Tibial artery (tissue), 4 donors: ENCODE measurements around the gene OXA1L.
"Not testable (repeated sequence)": the region's sequence is repeated elsewhere in the genome, so short reads cannot be mapped to it uniquely, and the experiment has no call there.

Experiments used
- DNase-seq, 2 donors: peaks; one replicate each; pipeline ENCODE4 v3.0.0-alpha.2; 2019
- H3K27ac ChIP-seq, 2 donors: fragments of 200-600 bp; sonication (generic) in 1 of 2; 1 replicate in 1 of 2; 2 replicates in 1 of 2; pipeline ENCODE4 v1.5.1; 2018 to 2019; ENCODE audit warnings: mild to moderate bottlenecking in 1 of 2
- H3K27me3 ChIP-seq, 2 donors: fragments of 200-600 bp; sonication (generic) in 1 of 2; one replicate each; pipeline versions ENCODE4 v1.5.1 to v1.6.0; 2016 to 2019
- H3K36me3 ChIP-seq, 3 donors: fragments of 200-600 bp; sonication (generic) in 2 of 3; one replicate each; pipeline ENCODE4 v1.5.1; 2016 to 2019; ENCODE audit warnings: mild to moderate bottlenecking in 2 of 3
- H3K4me1 ChIP-seq, 4 donors: fragments of 200-600 bp; sonication (generic) in 2 of 4; 1 replicate in 3 of 4; 2 replicates in 1 of 4; pipeline ENCODE4 v1.5.1; 2016 to 2019
- H3K4me3 ChIP-seq, 2 donors: fragments of 200-600 bp; sonication (generic) in 1 of 2; 1 replicate in 1 of 2; 2 replicates in 1 of 2; pipeline ENCODE4 v1.5.1; 2018 to 2019; ENCODE audit warnings: mild to moderate bottlenecking in 2 of 2
- H3K9me3 ChIP-seq, 3 donors: fragments of 200-600 bp; sonication (generic) in 1 of 3; one replicate each; pipeline ENCODE4 v1.5.1; 2016 to 2019
- CTCF ChIP-seq, 2 experiments: fragments of 200-600 bp in 1 of 2; fragments of 450-650 bp in 1 of 2; IDR thresholded peaks; one replicate each; pipeline ENCODE4 v1.5.1; 2017 to 2019; ENCODE audit warnings: antibody characterized with exemption in 2 of 2, mild to moderate bottlenecking in 1 of 2, moderate library complexity in 1 of 2
- intact Hi-C: fragments of 100-400 bp; cut with DNase I; formaldehyde crosslinking; loops from one replicate; pipeline ENCODE4 v1.15.0; 2023; ENCODE audit warnings: low total_unique reads

OXA1L gene

GRCh38 chr14:22766457-22767322 lies at the start of gene OXA1L:
TSS of gene OXA1L (plus strand) at chr14:22766688. CDS start at chr14:22766702, 14 bp downstream.
- no peaks in the 10 kb centered on the region for H3K27me3 ChIP-seq
- no peak for TF ChIP-seq CTCF (IDR thresholded peaks at IDR 0.05)
- peak within 1 kb of the TSS; percentile 73 to 83 for H3K4me3 ChIP-seq
- peaks cover 0 to 19% (median 15%) of the 10 kb centered on the region in 4 donors for H3K4me1 ChIP-seq
- intact Hi-C loops, result loop anchor here (10.0 kb wide), 1 partner anchor 68 kb away; the partner anchor contains the start of gene MMP14
- H3K27ac ChIP-seq, result peak within 1 kb of the TSS; percentile 74 to 88
- H3K36me3 ChIP-seq, result peaks cover 34 to 38% (median 37%) of the 10 kb centered on the region in 3 donors
- DNase-seq, result peak; percentile 97 to 99
- H3K9me3 ChIP-seq, result peaks cover 0 to 6% (median 0%) of the 10 kb centered on the region in 3 donors

- Histone ChIP-seq H3K4me3 (no peak overlapping the region), H3K27ac (no peak overlapping the region), H3K4me1 (peaks cover 0 to 2% (median 0%) of the 10 kb centered on the region in 4 donors), H3K27me3 (peaks cover 0 to 2% of the 10 kb centered on the region in 2 donors), H3K9me3 (peaks cover 0 to 11% (median 0%) of the 10 kb centered on the region in 3 donors), H3K36me3 (no peaks in the 10 kb centered on the region)
- TF ChIP-seq CTCF (IDR thresholded peaks at IDR 0.05), result no peak
- intact Hi-C loops, result no loop called here
- no peak for DNase-seq
Observed at GRCh38 chr14:22718091-22718490, 48.4 kb upstream of the OXA1L start.

GRCh38 chr14:22721213-22721612 lies 45.3 kb upstream of the OXA1L start:
- H3K4me1 ChIP-seq, result no peaks in the 10 kb centered on the region
- intact Hi-C loops, result no loop called here
- no peaks in the 10 kb centered on the region for H3K27me3 ChIP-seq
- no peak for DNase-seq
- H3K4me3 ChIP-seq, result no peak overlapping the region
- TF ChIP-seq CTCF (IDR thresholded peaks at IDR 0.05), result no peak
- no peaks in the 10 kb centered on the region for H3K36me3 ChIP-seq
- no peak overlapping the region for H3K27ac ChIP-seq
- H3K9me3 ChIP-seq, result peaks cover 0 to 11% (median 0%) of the 10 kb centered on the region in 3 donors

GRCh38 chr14:22723815-22724214 lies 42.7 kb upstream of the OXA1L start:
- Histone ChIP-seq H3K4me3 (no peak overlapping the region), H3K27me3 (no peaks in the 10 kb centered on the region), H3K9me3 (peaks cover 0 to 11% (median 0%) of the 10 kb centered on the region in 3 donors), H3K4me1 (no peaks in the 10 kb centered on the region), H3K27ac (no peak overlapping the region), H3K36me3 (no peaks in the 10 kb centered on the region)
- DNase-seq, result no peak
- TF ChIP-seq CTCF (IDR thresholded peaks at IDR 0.05), result no peak
- intact Hi-C loops, result no loop called here

GRCh38 chr14:22724847-22725246 lies 41.6 kb upstream of the OXA1L start:
- H3K9me3 ChIP-seq, result peaks cover 0 to 11% (median 0%) of the 10 kb centered on the region in 3 donors
- intact Hi-C loops, result not testable (repeated sequence)

GRCh38 chr14:22725374-22725773 lies 41.1 kb upstream of the OXA1L start:
- H3K4me3 ChIP-seq, H3K36me3 ChIP-seq, intact Hi-C loops, DNase-seq, H3K4me1 ChIP-seq, H3K27ac ChIP-seq, H3K27me3 ChIP-seq: not testable (repeated sequence)
- peaks cover 0 to 11% (median 0%) of the 10 kb centered on the region in 3 donors for H3K9me3 ChIP-seq

More at GRCh38 chr14:22724847-22725246, 41.6 kb upstream of the OXA1L start:
- H3K4me1 ChIP-seq, DNase-seq, H3K36me3 ChIP-seq, H3K27ac ChIP-seq, H3K27me3 ChIP-seq, H3K4me3 ChIP-seq: not testable (repeated sequence)
